ENCODE measurements around the gene CELA2A.

The CELA2A gene

DNA sequence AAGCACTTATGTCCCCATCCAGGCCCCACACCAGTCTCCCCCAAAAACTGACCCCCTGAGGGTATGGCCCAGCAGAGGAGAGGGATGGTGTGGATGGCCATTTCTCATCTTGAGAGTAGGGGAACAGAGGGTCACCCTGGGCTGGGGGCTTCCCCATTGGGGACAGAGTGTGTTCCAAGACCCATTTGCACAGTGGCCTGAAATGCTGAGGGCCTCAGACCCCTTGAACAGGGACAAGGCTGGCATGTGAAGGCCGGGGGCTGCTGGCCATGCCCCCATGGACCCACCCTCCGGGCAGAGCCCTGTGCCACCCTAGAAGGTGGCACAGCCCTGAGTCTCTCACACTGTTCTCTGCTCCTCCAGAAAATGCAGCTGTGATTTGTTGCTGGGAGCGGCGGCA is 10.3 kb upstream of the CELA2A start:
- no peak for TF ChIP-seq SUZ12 (IDR thresholded peaks at IDR 0.05; ENCODE audit: extremely low read depth, insufficient read depth, insufficient read length)
- no peak for TF ChIP-seq ZNF274 (IDR thresholded peaks at IDR 0.05; ENCODE audit: low read depth, low read length)
- no peak for TF ChIP-seq YY1 (IDR thresholded peaks at IDR 0.05; ENCODE audit: insufficient read depth, insufficient read length)
- Histone ChIP-seq H3K27me3 (ENCODE audit: insufficient read depth, insufficient read length) (peaks cover 2% of the 10 kb centered on the region), H3K4me3 (ENCODE audit: insufficient read length, low read depth) (no peak overlapping the region), H3K9ac (ENCODE audit: insufficient read length, low read depth) (no peak overlapping the region), H3K9me3 (ENCODE audit: insufficient read depth, low read length) (no peaks in the 10 kb centered on the region), H3K4me1 (ENCODE audit: insufficient read depth, insufficient read length) (no peaks in the 10 kb centered on the region), H3K36me3 (ENCODE audit: insufficient read depth, insufficient read length, low read length) (no peaks in the 10 kb centered on the region)
- no peak for DNase-seq (ENCODE audit: low read depth, low spot score)

DNA sequence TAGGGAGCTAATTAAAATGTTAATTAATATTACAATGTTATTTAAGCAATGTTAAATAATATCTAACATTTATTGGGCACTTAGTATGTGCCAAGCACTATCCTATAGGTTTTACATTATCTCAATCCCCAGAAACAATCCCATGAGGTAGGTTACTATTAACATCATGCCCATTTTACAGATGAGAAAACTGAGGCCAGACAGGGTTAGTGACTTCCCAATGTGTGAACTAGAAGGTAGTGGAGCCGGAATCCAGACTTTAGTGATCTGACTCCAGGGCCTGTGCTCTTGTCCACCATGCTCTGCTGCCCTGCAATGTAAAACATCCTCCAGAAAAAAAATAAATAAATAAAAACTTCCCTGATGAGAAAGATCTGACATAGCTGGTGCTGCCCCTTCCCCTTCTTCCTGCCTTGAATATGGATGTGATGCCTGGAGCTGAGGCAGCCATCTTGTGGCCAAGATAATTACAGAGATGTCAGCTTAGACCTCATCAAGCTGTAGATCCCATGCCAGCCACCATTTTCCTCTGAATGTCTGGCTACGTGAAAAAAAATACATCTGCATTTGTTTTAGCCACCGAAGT is 7.6 kb upstream of the CELA2A start:
- no peak for TF ChIP-seq SUZ12 (IDR thresholded peaks at IDR 0.05; ENCODE audit: extremely low read depth, insufficient read depth, insufficient read length)
- no peak for TF ChIP-seq ZNF274 (IDR thresholded peaks at IDR 0.05; ENCODE audit: low read depth, low read length)
- peak; percentile 39 for TF ChIP-seq YY1 (IDR thresholded peaks at IDR 0.05; ENCODE audit: insufficient read depth, insufficient read length)
- Histone ChIP-seq H3K4me1 (ENCODE audit: insufficient read depth, insufficient read length) (no peaks in the 10 kb centered on the region), H3K36me3 (ENCODE audit: insufficient read depth, insufficient read length, low read length) (no peaks in the 10 kb centered on the region)

DNA sequence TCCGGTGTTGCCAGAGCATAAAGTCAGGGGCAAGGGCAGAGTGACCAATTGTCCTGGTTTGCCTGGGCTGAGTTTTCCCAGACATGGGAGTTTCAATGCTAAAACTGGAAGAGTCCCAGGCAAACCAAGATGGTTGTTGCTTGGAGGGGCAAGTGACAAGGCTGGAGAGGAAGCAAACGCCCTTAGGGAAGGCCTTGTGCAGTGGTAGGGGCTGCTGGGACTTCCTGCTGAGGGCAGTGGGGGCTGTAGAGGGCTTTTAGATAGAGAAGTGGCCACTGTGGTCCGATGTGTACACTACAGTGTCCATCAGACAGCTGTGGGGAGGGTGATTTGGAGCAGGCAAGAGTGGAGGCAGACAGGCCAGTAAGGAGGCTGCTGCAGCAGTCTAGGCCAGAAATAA is 7.0 kb upstream of the CELA2A start:
- TF ChIP-seq YY1 (IDR thresholded peaks at IDR 0.05; ENCODE audit: insufficient read depth, insufficient read length) = no peak
- no peak for TF ChIP-seq ZNF274 (IDR thresholded peaks at IDR 0.05; ENCODE audit: low read depth, low read length)
- no peak for TF ChIP-seq SUZ12 (IDR thresholded peaks at IDR 0.05; ENCODE audit: extremely low read depth, insufficient read depth, insufficient read length)
- DNase-seq (ENCODE audit: low read depth, low spot score) = no peak
- no peak overlapping the region for H3K9ac ChIP-seq (ENCODE audit: insufficient read length, low read depth)
- no peak overlapping the region for H3K4me3 ChIP-seq (ENCODE audit: insufficient read length, low read depth)
- H3K27me3 ChIP-seq (ENCODE audit: insufficient read depth, insufficient read length) = peaks cover 2% of the 10 kb centered on the region
- H3K9me3 ChIP-seq (ENCODE audit: insufficient read depth, low read length) = no peaks in the 10 kb centered on the region
- H3K36me3 ChIP-seq (ENCODE audit: insufficient read depth, insufficient read length, low read length) = no peaks in the 10 kb centered on the region
- H3K4me1 ChIP-seq (ENCODE audit: insufficient read depth, insufficient read length) = no peaks in the 10 kb centered on the region

More for the DNA sequence above, 7.6 kb upstream of the CELA2A start:
- DNase-seq (ENCODE audit: low read depth, low spot score) = no peak
- Histone ChIP-seq H3K9ac (ENCODE audit: insufficient read length, low read depth) (no peak overlapping the region), H3K27me3 (ENCODE audit: insufficient read depth, insufficient read length) (peaks cover 2% of the 10 kb centered on the region), H3K4me3 (ENCODE audit: insufficient read length, low read depth) (no peak overlapping the region), H3K9me3 (ENCODE audit: insufficient read depth, low read length) (no peaks in the 10 kb centered on the region)

DNA sequence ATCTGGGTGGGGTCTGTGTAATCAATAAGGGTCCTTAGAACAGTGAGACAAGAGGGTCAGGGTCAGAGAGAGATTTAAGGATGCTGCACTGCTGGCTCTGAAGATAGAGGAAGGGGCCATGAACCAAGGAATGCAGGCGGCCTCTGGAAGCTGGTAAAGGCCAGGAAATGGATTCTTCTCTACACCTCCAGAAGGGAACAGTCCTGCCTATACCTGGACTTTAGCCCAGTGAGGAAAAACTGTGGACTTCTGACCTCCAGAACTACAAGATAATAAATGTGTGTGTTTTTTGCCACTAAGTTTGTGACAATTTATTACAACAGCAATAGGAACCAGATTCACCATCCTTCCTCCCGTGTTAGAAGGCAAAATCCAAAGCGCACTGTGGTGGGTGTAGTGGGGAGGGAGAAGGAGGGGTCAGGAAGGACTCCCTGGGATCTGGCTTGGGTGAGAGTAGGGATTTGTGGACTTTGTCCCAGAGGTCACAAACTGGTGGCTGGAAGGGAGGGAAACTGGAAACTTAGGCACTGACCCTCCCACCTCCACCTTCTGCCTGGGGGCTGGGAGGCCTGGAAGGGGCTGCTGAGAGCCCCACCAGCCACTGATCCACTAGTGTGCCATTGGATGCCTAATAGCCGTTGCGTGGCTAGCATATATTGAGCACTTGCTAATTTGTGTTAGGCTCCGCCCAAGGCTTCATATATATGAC is 5.4 kb upstream of the CELA2A start:
- no peak for TF ChIP-seq YY1 (IDR thresholded peaks at IDR 0.05; ENCODE audit: insufficient read depth, insufficient read length)
- no peak for TF ChIP-seq ZNF274 (IDR thresholded peaks at IDR 0.05; ENCODE audit: low read depth, low read length)
- TF ChIP-seq SUZ12 (IDR thresholded peaks at IDR 0.05; ENCODE audit: extremely low read depth, insufficient read depth, insufficient read length) = no peak
- Histone ChIP-seq H3K9me3 (ENCODE audit: insufficient read depth, low read length) (no peaks in the 10 kb centered on the region), H3K9ac (ENCODE audit: insufficient read length, low read depth) (no peak overlapping the region), H3K4me3 (ENCODE audit: insufficient read length, low read depth) (no peak overlapping the region), H3K4me1 (ENCODE audit: insufficient read depth, insufficient read length) (no peaks in the 10 kb centered on the region), H3K36me3 (ENCODE audit: insufficient read depth, insufficient read length, low read length) (no peaks in the 10 kb centered on the region), H3K27me3 (ENCODE audit: insufficient read depth, insufficient read length) (peaks cover 2% of the 10 kb centered on the region)
- no peak for DNase-seq (ENCODE audit: low read depth, low spot score)

DNA sequence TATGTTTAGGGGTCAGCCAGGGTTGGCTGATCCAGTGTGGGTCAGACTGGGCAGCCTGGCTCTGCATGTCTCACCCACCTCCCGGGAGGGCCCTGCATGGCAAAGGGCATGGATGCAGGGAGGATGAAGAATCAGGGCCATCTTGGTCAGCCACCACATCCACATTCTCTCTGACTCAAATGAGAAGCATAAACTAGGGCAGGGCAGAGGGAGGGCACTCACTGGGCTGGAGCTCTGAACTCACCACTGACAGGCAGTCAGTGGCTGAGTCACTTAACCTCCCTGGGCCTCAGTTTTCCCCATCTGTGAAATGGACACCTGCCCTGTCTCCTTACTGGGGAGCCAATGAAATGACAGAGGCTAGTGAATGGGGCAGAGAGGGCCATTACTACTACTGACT is 4.3 kb upstream of the CELA2A start:
- H3K9ac ChIP-seq (ENCODE audit: insufficient read length, low read depth) = no peak overlapping the region
- H3K36me3 ChIP-seq (ENCODE audit: insufficient read depth, insufficient read length, low read length) = no peaks in the 10 kb centered on the region
- DNase-seq (ENCODE audit: low read depth, low spot score) = no peak
- peaks cover 2% of the 10 kb centered on the region for H3K27me3 ChIP-seq (ENCODE audit: insufficient read depth, insufficient read length)
- no peak for TF ChIP-seq YY1 (IDR thresholded peaks at IDR 0.05; ENCODE audit: insufficient read depth, insufficient read length)
- no peak for TF ChIP-seq ZNF274 (IDR thresholded peaks at IDR 0.05; ENCODE audit: low read depth, low read length)
- no peak for TF ChIP-seq SUZ12 (IDR thresholded peaks at IDR 0.05; ENCODE audit: extremely low read depth, insufficient read depth, insufficient read length)
- H3K9me3 ChIP-seq (ENCODE audit: insufficient read depth, low read length) = no peaks in the 10 kb centered on the region
- H3K4me1 ChIP-seq (ENCODE audit: insufficient read depth, insufficient read length) = no peaks in the 10 kb centered on the region
- H3K4me3 ChIP-seq (ENCODE audit: insufficient read length, low read depth) = no peak overlapping the region

DNA sequence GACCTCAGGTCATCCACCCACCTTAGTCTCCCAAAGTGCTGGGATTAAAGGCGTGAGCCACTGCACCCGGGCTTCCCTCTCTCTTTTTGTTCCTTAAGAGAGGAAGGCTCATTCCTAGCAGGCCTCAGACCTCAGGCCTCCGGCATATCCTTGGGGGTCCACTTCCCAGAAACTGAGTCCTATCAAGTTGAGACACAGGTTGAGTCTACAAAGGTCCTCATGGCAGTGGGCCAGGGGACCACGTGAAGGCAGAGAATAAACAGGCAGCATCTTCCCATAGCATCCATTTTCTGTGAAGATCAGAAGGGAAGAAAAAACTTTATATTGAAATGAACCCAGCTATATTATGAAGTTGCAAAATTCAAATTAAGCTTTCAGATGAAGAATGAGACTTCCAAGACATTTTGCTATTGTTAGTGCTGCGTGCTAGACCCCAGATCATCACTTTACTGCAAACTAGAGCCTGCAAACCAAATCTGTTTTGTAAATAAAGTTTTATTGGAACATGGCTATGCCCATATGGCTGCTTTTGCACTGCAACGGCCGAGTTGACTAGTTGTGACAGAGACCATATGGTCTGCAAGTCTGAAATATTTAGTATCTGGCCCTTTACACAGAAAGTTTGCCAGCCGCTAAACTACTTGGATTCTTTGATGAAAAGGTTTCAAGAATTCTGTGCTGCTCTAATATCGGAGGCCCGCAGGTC is 3.5 kb upstream of the CELA2A start:
- Histone ChIP-seq H3K4me1 (ENCODE audit: insufficient read depth, insufficient read length) (no peaks in the 10 kb centered on the region), H3K36me3 (ENCODE audit: insufficient read depth, insufficient read length, low read length) (no peaks in the 10 kb centered on the region), H3K9me3 (ENCODE audit: insufficient read depth, low read length) (no peaks in the 10 kb centered on the region), H3K27me3 (ENCODE audit: insufficient read depth, insufficient read length) (no peaks in the 10 kb centered on the region), H3K9ac (ENCODE audit: insufficient read length, low read depth) (no peak overlapping the region), H3K4me3 (ENCODE audit: insufficient read length, low read depth) (no peak overlapping the region)
- DNase-seq (ENCODE audit: low read depth, low spot score) = no peak
- TF ChIP-seq ZNF274 (IDR thresholded peaks at IDR 0.05; ENCODE audit: low read depth, low read length) = no peak
- TF ChIP-seq YY1 (IDR thresholded peaks at IDR 0.05; ENCODE audit: insufficient read depth, insufficient read length) = no peak
- no peak for TF ChIP-seq SUZ12 (IDR thresholded peaks at IDR 0.05; ENCODE audit: extremely low read depth, insufficient read depth, insufficient read length)

DNA sequence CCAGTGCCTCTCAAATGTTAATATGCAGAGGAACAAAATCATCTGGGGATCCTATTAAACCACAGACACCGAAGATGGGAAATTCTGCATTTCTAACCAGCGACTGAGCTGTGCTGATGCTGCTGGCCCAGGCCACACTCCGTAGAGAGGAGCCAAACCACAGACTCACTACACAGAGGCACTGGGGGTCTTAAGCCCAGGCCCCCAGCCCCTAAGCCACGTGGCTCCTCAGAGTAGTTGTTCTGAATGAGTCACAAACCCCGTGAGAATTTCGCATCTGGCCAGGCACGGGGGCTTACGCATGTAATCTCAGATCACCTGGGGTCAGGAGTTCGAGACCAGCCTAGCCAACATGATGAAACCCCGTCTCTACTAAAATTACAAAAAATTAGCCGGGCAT is 2.8 kb upstream of the CELA2A start:
- TF ChIP-seq YY1 (IDR thresholded peaks at IDR 0.05; ENCODE audit: insufficient read depth, insufficient read length) = no peak
- no peak for TF ChIP-seq SUZ12 (IDR thresholded peaks at IDR 0.05; ENCODE audit: extremely low read depth, insufficient read depth, insufficient read length)
- no peak for TF ChIP-seq ZNF274 (IDR thresholded peaks at IDR 0.05; ENCODE audit: low read depth, low read length)
- Histone ChIP-seq H3K9ac (ENCODE audit: insufficient read length, low read depth) (no peak overlapping the region), H3K4me1 (ENCODE audit: insufficient read depth, insufficient read length) (no peaks in the 10 kb centered on the region), H3K27me3 (ENCODE audit: insufficient read depth, insufficient read length) (no peaks in the 10 kb centered on the region), H3K9me3 (ENCODE audit: insufficient read depth, low read length) (no peaks in the 10 kb centered on the region), H3K36me3 (ENCODE audit: insufficient read depth, insufficient read length, low read length) (no peaks in the 10 kb centered on the region), H3K4me3 (ENCODE audit: insufficient read length, low read depth) (no peak overlapping the region)
- no peak for DNase-seq (ENCODE audit: low read depth, low spot score)
